Esophagus muscularis mucosa (tissue), 4 donors: ENCODE results near the gene MAP1B.

ENCODE experiments used
- EP300 ChIP-seq: sonication (generic); formaldehyde crosslinking; IDR thresholded peaks from one replicate; pipeline ENCODE4 v1.6.1; 2017; ENCODE audit warnings: antibody characterized with exemption
- POLR2A ChIP-seq: fragments of 450-650 bp; IDR thresholded peaks from one replicate; pipeline ENCODE4 v1.6.1; 2017; ENCODE audit warnings: antibody characterized with exemption, moderate library complexity, mild to moderate bottlenecking, low read depth
- POLR2AphosphoS5 ChIP-seq, 2 donors: sonication (generic); formaldehyde crosslinking; IDR thresholded peaks; one replicate each; pipeline ENCODE4 v1.6.1; 2017; ENCODE audit warnings: antibody characterized with exemption in 2 of 2
- TF ChIP-seq, protein P1 (sequence below), 3 experiments: fragments of 200-600 bp in 2 of 3; fragments of 450-650 bp in 1 of 3; sonication (generic) in 2 of 3; IDR thresholded peaks; one replicate each; pipeline ENCODE4 v1.5.1; 2017 to 2019; ENCODE audit warnings: antibody characterized with exemption in 3 of 3, mild to moderate bottlenecking in 2 of 3, moderate library complexity in 1 of 3

DNA sequence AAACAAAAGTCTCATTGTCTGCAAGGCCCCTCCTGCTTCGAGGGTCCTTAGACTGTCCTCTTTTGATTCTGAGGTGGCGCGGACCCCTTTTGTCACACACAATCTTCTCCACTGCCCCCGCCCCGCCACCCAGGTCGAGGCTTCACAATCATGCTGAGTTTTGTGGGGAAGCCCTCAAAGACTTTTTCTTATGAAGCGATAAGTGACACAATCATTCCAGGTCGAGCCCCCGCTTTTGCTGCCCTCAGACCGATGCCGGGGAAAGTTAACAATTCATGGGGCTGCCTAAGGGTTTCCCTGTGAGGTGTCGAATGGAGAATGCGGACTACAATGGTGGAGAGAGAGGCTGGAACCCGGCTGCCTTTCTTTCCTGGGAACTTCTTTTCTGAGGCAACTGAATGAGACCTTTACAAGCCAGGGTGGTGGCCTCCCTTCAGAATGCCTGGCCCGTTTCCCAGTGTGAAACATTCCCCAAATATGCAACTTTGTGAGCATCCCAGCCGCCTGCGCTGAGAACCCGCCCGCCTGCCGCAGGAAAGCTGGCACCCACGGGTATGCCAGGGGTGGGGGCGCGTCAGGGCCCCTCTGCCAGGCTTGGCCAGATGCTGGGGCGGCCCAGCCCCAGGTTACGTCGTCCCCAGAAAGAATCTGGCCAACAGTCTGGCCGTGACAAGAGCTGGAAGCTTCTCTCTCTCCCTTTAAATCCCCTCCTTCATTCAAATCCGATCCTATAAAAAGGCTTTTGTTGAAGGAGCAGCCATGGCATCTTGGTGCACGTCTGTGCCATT lies 71.9 kb downstream of the MAP1B start:
- TF ChIP-seq, protein P1, sequence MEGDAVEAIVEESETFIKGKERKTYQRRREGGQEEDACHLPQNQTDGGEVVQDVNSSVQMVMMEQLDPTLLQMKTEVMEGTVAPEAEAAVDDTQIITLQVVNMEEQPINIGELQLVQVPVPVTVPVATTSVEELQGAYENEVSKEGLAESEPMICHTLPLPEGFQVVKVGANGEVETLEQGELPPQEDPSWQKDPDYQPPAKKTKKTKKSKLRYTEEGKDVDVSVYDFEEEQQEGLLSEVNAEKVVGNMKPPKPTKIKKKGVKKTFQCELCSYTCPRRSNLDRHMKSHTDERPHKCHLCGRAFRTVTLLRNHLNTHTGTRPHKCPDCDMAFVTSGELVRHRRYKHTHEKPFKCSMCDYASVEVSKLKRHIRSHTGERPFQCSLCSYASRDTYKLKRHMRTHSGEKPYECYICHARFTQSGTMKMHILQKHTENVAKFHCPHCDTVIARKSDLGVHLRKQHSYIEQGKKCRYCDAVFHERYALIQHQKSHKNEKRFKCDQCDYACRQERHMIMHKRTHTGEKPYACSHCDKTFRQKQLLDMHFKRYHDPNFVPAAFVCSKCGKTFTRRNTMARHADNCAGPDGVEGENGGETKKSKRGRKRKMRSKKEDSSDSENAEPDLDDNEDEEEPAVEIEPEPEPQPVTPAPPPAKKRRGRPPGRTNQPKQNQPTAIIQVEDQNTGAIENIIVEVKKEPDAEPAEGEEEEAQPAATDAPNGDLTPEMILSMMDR (IDR thresholded peaks at IDR 0.05), result no peak
- TF ChIP-seq POLR2A (no peak), EP300 (no peak), POLR2AphosphoS5 (IDR thresholded peaks at IDR 0.05) (peak in 1 of 2 donors; percentile 58)
